SU-DHL-6 (cell line): ENCODE measurements around the gene CCNB1IP1.
"Not testable (repeated sequence)": the region's sequence is repeated elsewhere in the genome, so short reads cannot be mapped to it uniquely, and the experiment has no call there.

Source experiments
- H2AFZ ChIP-seq: fragments of 200-600 bp; sonication (generic); 2 replicates; pipeline ENCODE4 v1.6.1; 2014; ENCODE audit warnings: low read depth, mild to moderate bottlenecking, moderate library complexity, mixed read lengths, antibody characterized with exemption, low read length; ENCODE audit not compliant: severe bottlenecking
- H3F3A ChIP-seq: fragments of 200-600 bp; shearing (Covaris generic); 2 replicates; pipeline ENCODE4 v1.6.0; 2016; ENCODE audit warnings: antibody characterized with exemption, mild to moderate bottlenecking; ENCODE audit not compliant: insufficient read depth
- H3K27ac ChIP-seq: fragments of 200-600 bp; sonication (generic); 2 replicates; pipeline ENCODE4 v1.5.1; 2016; ENCODE audit warnings: low read depth, mild to moderate bottlenecking, low read length, moderate library complexity, mixed read lengths
- H3K27me3 ChIP-seq: fragments of 200-600 bp; sonication (generic), shearing (Covaris generic); 2 replicates; pipeline ENCODE4 v1.6.0; 2014; ENCODE audit warnings: mild to moderate bottlenecking, low read length
- H3K36me3 ChIP-seq: fragments of 200-600 bp; sonication (generic); 2 replicates; pipeline ENCODE4 v1.6.1; 2014; ENCODE audit warnings: mild to moderate bottlenecking, low read length, mixed read lengths
- H3K4me2 ChIP-seq: fragments of 300-600, 200-600 bp; shearing (Covaris generic), sonication (generic); 2 replicates; pipeline ENCODE4 v1.6.0; 2014; ENCODE audit warnings: low read length, low read depth, mild to moderate bottlenecking; ENCODE audit not compliant: poor library complexity, severe bottlenecking
- H3K4me3 ChIP-seq: fragments of 200-600 bp; sonication (generic); 2 replicates; pipeline ENCODE4 v1.5.1; 2014; ENCODE audit warnings: antibody characterized with exemption, low read length, mild to moderate bottlenecking, mixed read lengths; ENCODE audit not compliant: insufficient read depth, poor library complexity, severe bottlenecking
- H3K79me2 ChIP-seq: fragments of 200-600 bp; sonication (generic); 2 replicates; pipeline ENCODE4 v1.6.1; 2014; ENCODE audit warnings: mild to moderate bottlenecking, low read length, moderate library complexity; ENCODE audit not compliant: insufficient read depth
- H3K9ac ChIP-seq: fragments of 200-600 bp; sonication (generic); 2 replicates; pipeline ENCODE4 v1.7.0; 2014; ENCODE audit warnings: mild to moderate bottlenecking, low read length
- H3K9me2 ChIP-seq: fragments of 200-600 bp; sonication (generic); replicated peaks from 2 replicates; pipeline ENCODE4 v1.6.1; 2014; ENCODE audit warnings: low read length; ENCODE audit not compliant: insufficient read depth
- H3K9me3 ChIP-seq: fragments of 200-600 bp; sonication (generic); 2 replicates; pipeline ENCODE4 v1.6.1; 2014; ENCODE audit warnings: low read length, mixed read lengths; ENCODE audit not compliant: insufficient read depth
- H4K20me1 ChIP-seq: fragments of 200-600 bp; sonication (generic); 2 replicates; pipeline ENCODE4 v1.6.1; 2014; ENCODE audit warnings: low read depth, mild to moderate bottlenecking, antibody characterized with exemption, low read length, moderate library complexity, mixed read lengths
- CTCF ChIP-seq: fragments of 200-600 bp; sonication (generic); IDR thresholded peaks from one replicate; pipeline ENCODE4 v1.5.1; 2017; ENCODE audit warnings: antibody characterized with exemption, mild to moderate bottlenecking, low read length, moderate library complexity; ENCODE audit not compliant: insufficient read depth, poor library complexity, severe bottlenecking
- EZH2phosphoT487 ChIP-seq: fragments of 200-600 bp; sonication (generic), shearing (Covaris generic); conservative IDR thresholded peaks from 2 replicates; pipeline ENCODE4 v1.6.1; 2018; ENCODE audit warnings: mild to moderate bottlenecking, antibody characterized with exemption, low read length, moderate library complexity, mixed read lengths

CCNB1IP1 gene

GRCh38 chr14:20278414-20278813 lies 54.7 kb downstream of the CCNB1IP1 start:
- TF ChIP-seq EZH2phosphoT487: no peak
- no peak for TF ChIP-seq CTCF
- no peak overlapping the region for H3K4me2 ChIP-seq

GRCh38 chr14:20277409-20277808 lies 55.7 kb downstream of the CCNB1IP1 start:
- Histone ChIP-seq H3K9me2 (no peaks in the 10 kb centered on the region), H3K36me3 (no peaks in the 10 kb centered on the region; the same call in 1 of the 2 replicates), H3K27ac (no peak overlapping the region), H3K9ac (no peak overlapping the region), H4K20me1 (no peaks in the 10 kb centered on the region), H3K9me3 (peaks cover 8% of the 10 kb centered on the region; the same call in 1 of the 2 replicates), H3K79me2 (no peaks in the 10 kb centered on the region), H2AFZ (no peak overlapping the region), H3K27me3 (no peaks in the 10 kb centered on the region), H3K4me2 (no peak overlapping the region), H3F3A (no peaks in the 10 kb centered on the region), H3K4me3 (no peak overlapping the region)
- TF ChIP-seq EZH2phosphoT487: no peak
- TF ChIP-seq CTCF: no peak

More at GRCh38 chr14:20278414-20278813, 54.7 kb downstream of the CCNB1IP1 start:
- H3K36me3 ChIP-seq: no peaks in the 10 kb centered on the region; the same call in 1 of the 2 replicates
- H3K9ac ChIP-seq: no peak overlapping the region
- H3K27ac ChIP-seq: no peak overlapping the region
- H3K27me3 ChIP-seq: no peaks in the 10 kb centered on the region
- no peak overlapping the region for H2AFZ ChIP-seq
- peaks cover 8% of the 10 kb centered on the region; the same call in 1 of the 2 replicates for H3K9me3 ChIP-seq
- no peaks in the 10 kb centered on the region for H3K9me2 ChIP-seq
- no peaks in the 10 kb centered on the region for H3K79me2 ChIP-seq
- H4K20me1 ChIP-seq: no peaks in the 10 kb centered on the region
- H3F3A ChIP-seq: no peaks in the 10 kb centered on the region
- H3K4me3 ChIP-seq: no peak overlapping the region

GRCh38 chr14:20274062-20274461 lies 59.0 kb downstream of the CCNB1IP1 start:
- Histone ChIP-seq H3F3A (no peaks in the 10 kb centered on the region), H3K27ac (no peak overlapping the region), H3K9ac (no peak overlapping the region), H3K9me3 (peaks cover 8% of the 10 kb centered on the region; the same call in 1 of the 2 replicates), H3K9me2 (no peaks in the 10 kb centered on the region), H3K36me3 (no peaks in the 10 kb centered on the region; the same call in 1 of the 2 replicates), H3K27me3 (no peaks in the 10 kb centered on the region), H4K20me1 (no peaks in the 10 kb centered on the region), H2AFZ (no peak overlapping the region), H3K79me2 (no peaks in the 10 kb centered on the region), H3K4me3 (no peak overlapping the region), H3K4me2 (no peak overlapping the region)
- TF ChIP-seq EZH2phosphoT487 (no peak), CTCF (no peak)

- H3K79me2 ChIP-seq, H3K4me2 ChIP-seq, H3K9me2 ChIP-seq, H3K9ac ChIP-seq, H3K9me3 ChIP-seq, H3K27ac ChIP-seq, H2AFZ ChIP-seq, H3K4me3 ChIP-seq, H4K20me1 ChIP-seq, H3K27me3 ChIP-seq, H3F3A ChIP-seq, H3K36me3 ChIP-seq: not testable (repeated sequence)
These were observed 68.7 kb downstream of the CCNB1IP1 start for GRCh38 chr14:20264361-20264760.
